SU-DHL-6 (cell line): Measurements from ENCODE around the gene MTG1.

Source experiments
- EZH2phosphoT487 ChIP-seq: fragments of 200-600 bp; sonication (generic), shearing (Covaris generic); conservative IDR thresholded peaks from 2 replicates; pipeline ENCODE4 v1.6.1; 2018; ENCODE audit warnings: mild to moderate bottlenecking, antibody characterized with exemption, low read length, moderate library complexity, mixed read lengths
- TF ChIP-seq, protein P1 (sequence below): fragments of 200-600 bp; sonication (generic); IDR thresholded peaks from one replicate; pipeline ENCODE4 v1.5.1; 2017; ENCODE audit warnings: antibody characterized with exemption, mild to moderate bottlenecking, low read length, moderate library complexity; ENCODE audit not compliant: insufficient read depth, poor library complexity, severe bottlenecking

DNA sequence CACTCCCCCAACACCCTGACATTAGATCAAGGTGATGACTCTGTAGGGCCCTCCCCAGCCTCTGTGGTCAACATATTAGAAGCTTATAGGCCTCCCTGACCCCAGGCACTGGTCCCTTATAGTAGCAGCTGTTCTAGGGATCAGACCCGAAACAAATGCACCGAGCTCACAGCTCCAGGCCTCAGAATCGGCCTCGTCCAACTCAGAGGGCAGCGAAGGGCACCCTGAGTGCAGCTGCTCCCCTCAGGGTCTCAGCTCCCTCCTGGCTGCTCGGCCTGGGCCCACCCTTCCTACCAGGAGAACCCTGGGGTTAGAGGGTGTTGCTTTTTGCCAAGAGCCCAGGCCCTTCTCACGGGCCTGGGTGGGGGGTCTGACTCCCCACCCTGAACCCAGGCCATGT lies 25.8 kb upstream of the MTG1 start:
- TF ChIP-seq, protein P1, sequence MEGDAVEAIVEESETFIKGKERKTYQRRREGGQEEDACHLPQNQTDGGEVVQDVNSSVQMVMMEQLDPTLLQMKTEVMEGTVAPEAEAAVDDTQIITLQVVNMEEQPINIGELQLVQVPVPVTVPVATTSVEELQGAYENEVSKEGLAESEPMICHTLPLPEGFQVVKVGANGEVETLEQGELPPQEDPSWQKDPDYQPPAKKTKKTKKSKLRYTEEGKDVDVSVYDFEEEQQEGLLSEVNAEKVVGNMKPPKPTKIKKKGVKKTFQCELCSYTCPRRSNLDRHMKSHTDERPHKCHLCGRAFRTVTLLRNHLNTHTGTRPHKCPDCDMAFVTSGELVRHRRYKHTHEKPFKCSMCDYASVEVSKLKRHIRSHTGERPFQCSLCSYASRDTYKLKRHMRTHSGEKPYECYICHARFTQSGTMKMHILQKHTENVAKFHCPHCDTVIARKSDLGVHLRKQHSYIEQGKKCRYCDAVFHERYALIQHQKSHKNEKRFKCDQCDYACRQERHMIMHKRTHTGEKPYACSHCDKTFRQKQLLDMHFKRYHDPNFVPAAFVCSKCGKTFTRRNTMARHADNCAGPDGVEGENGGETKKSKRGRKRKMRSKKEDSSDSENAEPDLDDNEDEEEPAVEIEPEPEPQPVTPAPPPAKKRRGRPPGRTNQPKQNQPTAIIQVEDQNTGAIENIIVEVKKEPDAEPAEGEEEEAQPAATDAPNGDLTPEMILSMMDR: no peak
- TF ChIP-seq EZH2phosphoT487: no peak
